ENCODE data around the gene VPS26B.
"Not testable (repeated sequence)": the region's sequence is repeated elsewhere in the genome, so short reads cannot be mapped to it uniquely, and the experiment has no call there.

VPS26B gene

GRCh38 chr11:134231958-134232659, 7.6 kb downstream of the VPS26B start:
- DNase-seq (ENCODE audit: low read depth): no peak

GRCh38 chr11:134233729-134234179, 9.3 kb downstream of the VPS26B start:
- DNase-seq (ENCODE audit: low read depth): no peak

GRCh38 chr11:134235399-134235798, 10.9 kb downstream of the VPS26B start:
- DNase-seq (ENCODE audit: low read depth): no peak

GRCh38 chr11:134236834-134237556, 12.5 kb downstream of the VPS26B start:
- no peak for DNase-seq (ENCODE audit: low read depth)

- DNase-seq (ENCODE audit: low read depth): no peak
Measured at GRCh38 chr11:134237557-134237922, 13.1 kb downstream of the VPS26B start.

GRCh38 chr11:134238956-134239355, 14.5 kb downstream of the VPS26B start:
- no peak for DNase-seq (ENCODE audit: low read depth)

- no peak for DNase-seq (ENCODE audit: low read depth)
Measured at GRCh38 chr11:134240592-134240991, 16.1 kb downstream of the VPS26B start.

GRCh38 chr11:134242376-134242775, 17.9 kb downstream of the VPS26B start:
- DNase-seq (ENCODE audit: low read depth): no peak

GRCh38 chr11:134243913-134244312, 19.4 kb downstream of the VPS26B start:
- no peak for DNase-seq (ENCODE audit: low read depth)

GRCh38 chr11:134244593-134244992, 20.1 kb downstream of the VPS26B start:
- no peak for DNase-seq (ENCODE audit: low read depth)

GRCh38 chr11:134245434-134245833, 21.0 kb downstream of the VPS26B start:
- DNase-seq (ENCODE audit: low read depth): no peak

GRCh38 chr11:134246100-134246499, 21.6 kb downstream of the VPS26B start:
- no peak for DNase-seq (ENCODE audit: low read depth)

GRCh38 chr11:134246678-134247077, 22.2 kb downstream of the VPS26B start:
- no peak for DNase-seq (ENCODE audit: low read depth)

- DNase-seq (ENCODE audit: low read depth): no peak
Measured at GRCh38 chr11:134248910-134249480, 24.5 kb downstream of the VPS26B start.

GRCh38 chr11:134250246-134250645, 25.8 kb downstream of the VPS26B start:
- DNase-seq (ENCODE audit: low read depth): no peak

- no peak for DNase-seq (ENCODE audit: low read depth)
Measured at GRCh38 chr11:134250675-134251074, 26.2 kb downstream of the VPS26B start.

GRCh38 chr11:134252346-134253187, 28.1 kb downstream of the VPS26B start:
- peak; percentile 13 for DNase-seq (ENCODE audit: low read depth)

GRCh38 chr11:134253188-134253993, 28.9 kb downstream of the VPS26B start, which contains the start of the genes ACAD8 and THYN1:
Gene ACAD8, plus strand, starts transcription at chr11:134253568. Its CDS starts 33 bp downstream, at chr11:134253601.
Gene THYN1, minus strand, starts transcription at chr11:134253352. Its CDS starts 470 bp downstream, at chr11:134252882.
- DNase-seq (ENCODE audit: low read depth): peak; percentile 79

- no peak for DNase-seq (ENCODE audit: low read depth)
Measured at GRCh38 chr11:134254433-134255183, 30.1 kb downstream of the VPS26B start.

- not testable (repeated sequence) for DNase-seq (ENCODE audit: low read depth)
Measured at GRCh38 chr11:134255184-134255561, 30.7 kb downstream of the VPS26B start.
